NCI-H345 (cell line): Measurements from ENCODE around the gene AP5B1.
A peak's percentile ranks its signal among the peaks of the same experiment; 100 is the strongest.
"Not testable (repeated sequence)": the region's sequence is repeated elsewhere in the genome, so short reads cannot be mapped to it uniquely, and the experiment has no call there.

Experiments
- DNase-seq: peaks from one replicate; lab custom pipeline; 2025; lab: John Stamatoyannopoulos, UW

AP5B1 gene

DNA sequence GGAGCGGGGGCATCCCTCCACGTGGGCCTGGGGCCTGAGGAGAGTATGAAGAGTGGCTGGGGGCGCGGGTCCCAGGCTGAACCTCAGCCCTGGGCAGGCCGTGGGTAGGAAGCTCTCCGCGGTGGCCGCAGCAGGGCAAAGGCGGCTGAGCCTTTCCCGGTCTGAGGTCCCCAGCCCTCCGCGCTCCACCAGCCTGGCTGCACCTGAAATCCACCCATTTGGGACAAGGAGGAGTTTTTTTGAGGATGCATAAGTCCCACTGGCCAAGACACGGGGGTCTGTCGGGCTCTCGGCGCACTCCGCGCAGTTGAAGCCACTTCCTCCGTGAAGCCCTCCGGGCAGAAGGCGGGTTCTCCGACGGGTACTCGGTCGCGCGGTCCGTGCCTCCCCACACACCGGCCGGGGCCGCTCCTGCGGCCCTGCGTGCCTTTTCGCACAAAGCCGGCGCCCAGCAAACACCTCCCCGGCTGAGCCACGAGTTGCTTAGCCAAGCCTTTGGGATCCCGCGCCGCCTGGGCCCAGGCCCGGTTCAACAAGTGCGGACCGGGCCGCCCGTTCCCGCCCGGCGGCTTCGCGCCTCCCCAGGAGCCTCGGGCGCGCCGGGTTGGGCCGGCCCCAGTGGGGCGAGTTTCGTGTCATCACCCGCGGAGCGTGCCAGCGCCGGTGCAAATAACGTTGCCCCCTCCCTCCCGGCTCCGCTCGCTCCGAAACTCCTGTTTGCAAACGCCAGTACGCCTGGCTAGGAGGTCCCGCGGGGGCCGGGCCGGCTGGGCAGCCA is 5.4 kb upstream of the AP5B1 start:
- DNase-seq = no peak

DNA sequence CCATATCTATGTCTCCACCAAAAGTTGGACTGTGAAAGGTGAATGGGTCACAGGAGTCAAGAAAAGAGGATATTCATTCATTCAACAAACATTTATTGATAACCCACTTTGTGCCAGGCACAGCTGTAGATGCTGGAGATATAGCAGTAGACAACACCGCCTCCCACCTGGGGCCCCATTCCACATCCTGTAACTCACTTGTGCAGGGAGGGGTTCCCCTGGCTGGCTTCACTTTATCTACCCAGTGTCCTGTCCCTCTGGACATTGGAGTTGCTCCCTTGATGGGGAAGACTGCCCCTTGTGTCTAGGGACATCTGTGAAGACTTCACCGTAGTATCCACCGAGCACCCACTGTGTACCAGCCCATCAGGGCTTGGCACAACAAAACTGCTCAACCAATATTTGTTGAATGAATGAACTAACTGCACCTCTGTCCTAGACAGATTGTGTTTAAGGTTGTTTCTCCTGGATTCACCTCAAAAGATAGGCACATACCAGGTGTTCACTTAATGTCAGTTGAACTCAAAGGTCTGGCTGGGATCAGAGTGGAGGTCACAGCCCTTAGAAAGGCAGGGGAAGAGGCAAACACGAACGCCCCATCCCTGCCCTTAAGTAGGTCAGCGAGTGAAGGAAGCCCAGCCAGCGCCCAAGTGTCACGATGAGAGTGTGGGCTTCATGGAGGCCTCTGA is 4.7 kb upstream of the AP5B1 start:
- DNase-seq = no peak

GRCh38 chr11:65782816-65783228 is 2.0 kb upstream of the AP5B1 start:
- no peak for DNase-seq

- DNase-seq = no peak
Observed at GRCh38 chr11:65781962-65782815, 1.4 kb upstream of the AP5B1 start.

DNA sequence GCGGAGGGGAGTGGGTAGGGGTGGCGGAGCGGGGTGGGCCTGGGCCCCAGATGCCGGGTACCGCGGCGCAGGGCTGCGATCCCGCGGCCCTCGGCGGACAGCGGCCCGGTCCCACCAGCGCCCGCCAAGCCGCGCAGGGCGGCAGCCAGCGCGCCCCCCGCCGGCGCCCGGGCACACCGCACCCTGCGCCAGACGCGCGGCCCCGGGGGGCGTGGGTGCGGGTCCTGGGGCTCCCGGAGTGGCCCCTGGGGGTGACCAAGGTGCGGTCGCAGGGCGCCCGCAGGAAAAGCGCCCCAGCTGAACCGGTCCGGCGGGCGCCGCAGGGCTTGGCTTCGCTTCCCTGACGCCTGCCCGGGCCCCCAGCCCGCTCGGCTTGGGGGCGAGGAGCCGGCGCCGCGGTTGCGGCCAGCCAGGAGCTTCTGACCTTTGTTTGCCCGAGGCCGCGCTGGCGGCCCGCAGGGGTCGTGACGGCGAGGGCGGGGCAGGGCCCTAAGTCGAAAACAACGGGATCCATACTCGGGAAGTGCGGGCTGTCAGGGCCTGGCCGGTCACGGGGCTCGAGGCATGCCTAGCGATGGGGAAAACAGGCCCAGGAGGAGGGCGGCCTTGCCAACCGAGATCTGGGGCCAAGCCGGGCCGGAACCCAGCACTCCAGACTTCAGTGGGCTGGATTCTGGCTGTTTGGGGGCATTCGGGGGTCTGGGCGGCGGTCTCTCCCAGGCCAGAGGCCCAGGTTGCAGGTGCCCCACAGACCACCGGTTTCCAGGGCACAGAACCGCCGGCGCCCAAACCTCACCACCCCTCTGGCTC is 581 bp upstream of the AP5B1 start:
- peak; percentile 32 for DNase-seq

GRCh38 chr11:65779919-65780769 is 632 bp downstream of the AP5B1 start:
- DNase-seq = peak; percentile 72

GRCh38 chr11:65779669-65779918 is 1.2 kb downstream of the AP5B1 start:
- DNase-seq = no peak

DNA sequence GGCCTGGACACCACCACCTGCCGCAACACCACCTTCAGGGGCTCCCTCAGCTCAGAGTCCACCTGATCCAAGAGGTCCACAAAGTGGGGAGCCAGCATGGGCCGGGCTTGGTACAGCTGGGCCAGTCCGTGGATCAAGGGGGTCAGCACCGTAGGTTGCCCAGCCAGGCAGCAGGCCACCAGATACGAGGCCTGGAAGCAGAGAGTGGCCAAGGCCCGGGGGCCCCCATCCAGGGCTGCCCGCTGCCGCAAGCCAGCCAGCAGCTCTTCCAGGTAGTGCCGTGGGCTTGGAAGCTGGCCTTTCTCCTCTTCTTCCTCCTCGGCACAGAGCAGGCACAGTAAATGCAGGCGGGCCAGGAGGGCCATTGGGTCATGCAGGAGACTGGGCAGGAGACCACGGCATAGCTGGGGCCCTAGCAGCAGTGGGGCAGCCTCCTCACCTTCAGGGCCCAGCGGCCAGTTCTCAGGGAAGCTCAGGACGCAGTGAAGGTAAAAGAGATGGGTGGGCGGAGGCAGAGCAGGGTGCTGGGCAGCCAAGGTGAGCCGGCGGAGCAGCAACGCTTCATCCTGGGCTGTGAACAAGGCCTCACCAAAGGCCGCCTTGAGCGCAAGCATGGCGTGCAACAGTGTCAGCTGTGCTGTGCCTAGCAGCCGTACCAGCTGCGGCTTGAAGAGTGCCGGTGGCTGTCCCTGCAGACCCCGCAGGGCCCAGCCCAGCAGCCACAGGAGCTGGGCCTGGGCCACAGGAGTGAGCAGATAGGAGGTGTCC is 1.7 kb downstream of the AP5B1 start:
- DNase-seq = no peak

DNA sequence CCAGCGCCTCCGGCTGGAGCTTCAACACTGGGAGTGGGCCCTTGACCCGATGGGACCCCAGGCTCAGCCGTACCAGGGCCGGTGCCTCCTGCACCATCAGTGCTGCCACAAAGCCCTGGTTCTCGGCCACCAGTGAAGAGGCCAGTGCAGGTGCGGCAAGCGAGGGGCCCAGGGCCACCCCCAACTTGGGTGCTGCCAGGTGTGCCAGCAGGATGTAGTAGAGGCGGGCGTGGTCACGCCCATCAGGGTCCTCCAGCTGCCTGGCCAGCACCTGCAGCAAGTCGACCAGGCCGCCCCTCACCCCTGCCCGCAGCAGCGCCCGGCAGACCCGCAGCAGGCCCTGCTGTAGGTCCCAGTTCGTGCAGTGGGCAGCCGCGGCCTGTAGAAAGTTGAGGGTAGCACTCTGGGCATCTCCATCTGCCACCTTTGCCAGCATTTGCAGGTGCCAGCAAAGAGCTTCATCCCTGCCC is 2.3 kb downstream of the AP5B1 start:
- no peak for DNase-seq

DNA sequence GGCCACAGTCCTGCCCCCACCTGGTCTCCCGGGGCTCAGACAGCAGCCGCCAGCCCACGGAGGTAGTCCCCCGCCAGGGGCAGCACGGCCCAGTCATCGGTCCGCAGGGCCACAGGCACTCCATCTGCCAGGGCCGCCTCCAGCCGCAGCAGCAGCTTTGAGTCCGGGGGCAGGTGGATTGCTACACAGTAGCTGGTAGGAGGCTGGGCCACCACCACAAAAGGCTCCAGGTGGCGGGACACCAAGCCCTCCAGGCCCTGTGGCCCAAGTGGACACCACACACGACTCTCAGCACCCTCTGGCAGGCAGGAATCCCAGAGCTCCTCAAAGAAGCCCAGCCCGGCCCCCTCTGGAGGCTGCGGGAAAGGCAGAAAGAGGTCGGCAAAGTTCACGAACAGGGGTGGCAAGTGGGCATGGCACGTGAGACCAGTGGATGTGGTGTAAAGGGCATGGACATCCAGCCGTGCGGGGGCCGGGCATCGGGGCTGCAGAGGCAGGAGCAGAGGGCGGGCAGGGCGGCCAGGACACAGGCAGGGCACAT is 2.9 kb downstream of the AP5B1 start:
- DNase-seq = no peak

DNA sequence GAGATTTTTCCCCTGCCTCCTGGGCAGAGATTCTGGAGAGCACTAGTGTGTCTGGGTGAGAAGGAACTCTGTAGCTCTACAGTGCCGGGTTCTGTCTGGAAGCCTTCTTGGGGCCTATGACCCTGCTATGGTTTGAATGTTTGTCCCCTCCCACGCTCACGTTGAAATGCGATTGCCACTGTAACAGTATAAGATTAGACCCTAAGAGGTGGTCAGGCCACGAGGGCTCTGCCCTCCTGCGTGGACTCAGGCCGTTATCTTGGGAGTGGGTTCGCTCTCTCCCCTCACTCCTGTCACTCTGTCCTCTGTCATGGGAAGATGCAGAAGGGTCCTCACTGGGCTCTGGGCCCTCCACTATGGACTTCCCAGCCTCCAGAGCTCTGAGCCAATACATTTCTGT is 3.5 kb downstream of the AP5B1 start:
- no peak for DNase-seq

GRCh38 chr11:65776710-65777141 is 4.0 kb downstream of the AP5B1 start:
- DNase-seq = no peak

DNA sequence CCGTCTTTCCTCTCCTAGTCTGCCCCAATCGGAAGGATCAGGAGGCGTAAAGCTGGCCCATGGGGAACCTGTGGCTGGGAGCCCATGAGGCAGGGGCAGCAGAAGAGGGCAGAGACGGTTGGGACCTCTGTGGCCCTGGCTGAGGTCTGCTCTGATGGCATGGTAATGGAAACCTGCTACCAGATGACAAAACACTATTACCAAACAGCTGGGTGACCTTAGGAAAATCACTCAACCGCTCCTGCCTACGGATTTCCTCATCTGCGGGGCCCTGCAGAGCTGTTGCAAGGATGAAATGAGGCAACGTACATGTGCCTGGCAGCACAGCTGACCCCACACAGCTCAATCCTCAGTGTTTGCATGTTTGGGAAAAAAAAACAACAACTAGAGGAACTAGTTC is 4.6 kb downstream of the AP5B1 start:
- no peak for DNase-seq

DNA sequence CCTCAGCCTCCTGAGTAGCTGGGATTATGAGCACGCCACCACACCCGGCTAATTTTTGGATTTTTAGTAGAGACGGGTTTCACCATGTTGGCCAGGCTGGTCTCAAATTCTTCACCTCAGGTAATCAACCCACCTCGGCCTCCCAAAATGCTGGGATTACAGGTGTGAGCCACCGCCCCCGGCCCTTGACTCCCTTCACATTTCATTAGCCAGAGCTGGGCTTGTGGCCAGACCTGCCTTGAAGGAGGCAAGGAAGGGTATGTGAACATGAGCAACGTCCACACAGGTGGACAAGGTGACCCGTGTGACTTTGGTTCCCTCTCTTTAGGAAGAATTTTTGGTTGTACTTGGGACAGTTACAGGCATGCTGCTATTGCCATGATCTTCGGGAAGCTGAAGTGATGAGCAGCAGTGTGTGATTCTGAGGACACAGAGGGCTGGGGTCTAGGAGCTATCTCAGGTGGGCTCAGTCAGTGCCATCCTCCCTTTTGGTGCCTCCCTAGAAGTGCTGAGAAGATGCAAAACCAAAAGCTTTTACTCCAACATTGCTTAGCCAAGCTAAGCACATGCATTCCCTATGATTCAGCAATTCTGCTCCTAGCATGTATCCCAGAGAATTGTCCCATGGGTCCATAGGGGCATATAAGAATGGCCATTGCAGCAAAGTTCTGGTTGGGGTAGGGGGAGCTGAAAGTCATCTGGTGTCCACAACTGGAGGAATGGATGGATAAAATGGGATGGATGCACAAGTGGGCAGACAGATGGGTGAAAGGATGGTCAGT is 6.1 kb downstream of the AP5B1 start:
- DNase-seq = no peak

GRCh38 chr11:65773784-65774411 is 6.9 kb downstream of the AP5B1 start:
- DNase-seq = no peak

GRCh38 chr11:65771589-65772112 is 9.1 kb downstream of the AP5B1 start:
- no peak for DNase-seq

- no peak for DNase-seq
Observed at GRCh38 chr11:65770951-65771567, 9.7 kb downstream of the AP5B1 start.

DNA sequence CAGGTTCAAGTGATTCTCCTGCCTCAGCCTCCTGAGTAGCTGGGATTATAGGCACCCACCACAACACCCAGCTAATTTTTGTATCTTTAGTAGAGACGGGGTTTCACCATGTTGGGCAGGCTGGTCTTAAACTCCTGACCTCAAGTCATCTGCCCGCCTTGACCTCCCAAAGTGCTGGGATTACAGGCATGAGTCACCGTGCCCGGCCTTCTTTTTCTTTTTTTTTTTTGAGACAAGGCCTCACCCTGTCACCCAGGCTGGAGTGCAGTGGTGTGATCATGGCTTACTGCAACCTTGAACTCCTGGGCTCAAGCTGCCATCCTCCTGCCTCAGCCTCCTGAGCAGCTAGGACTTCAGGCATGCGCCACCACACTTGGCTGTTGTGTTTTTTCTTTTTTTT is 13.0 kb downstream of the AP5B1 start:
- not testable (repeated sequence) for DNase-seq
